Fibroblast of pulmonary artery (primary cell): ENCODE data around the gene HSPA12A.

Source experiments
- DNase-seq: peaks from one replicate; pipeline ENCODE4 v3.0.0-alpha.2; 2010; ENCODE audit warnings: low read depth
- H3K4me3 ChIP-seq: replicated peaks from 2 replicates; pipeline ENCODE4 v1.5.1; 2011; ENCODE audit warnings: low read depth, mild to moderate bottlenecking, control low read depth, low read length, moderate library complexity
- TF ChIP-seq, protein P1 (sequence below): IDR thresholded peaks from 2 replicates; pipeline ENCODE4 v1.5.1; 2011; ENCODE audit warnings: mild to moderate bottlenecking, control low read depth, low read length, inconsistent platforms; ENCODE audit errors: missing control alignments

HSPA12A gene

DNA sequence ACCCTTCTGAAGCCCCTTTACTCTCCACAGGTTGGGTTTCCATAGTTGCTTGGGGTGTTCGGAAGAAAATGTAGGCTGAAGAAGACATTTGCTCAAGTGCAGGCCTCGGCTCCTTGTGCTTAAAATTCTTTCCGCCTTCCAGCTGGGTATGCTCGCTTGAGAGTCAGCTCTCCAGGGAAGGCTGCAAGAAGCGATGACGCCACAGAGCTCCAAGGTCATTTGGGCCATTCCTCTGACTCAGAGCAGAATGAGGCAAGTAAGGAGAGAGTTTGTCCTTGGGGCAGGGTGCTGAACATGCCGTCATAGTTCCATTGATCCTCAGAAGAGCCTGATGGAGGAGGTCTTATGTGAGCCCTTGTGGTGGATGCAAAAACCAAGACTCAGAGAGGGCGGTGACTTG lies 27.4 kb upstream of the HSPA12A start:
- TF ChIP-seq, protein P1, sequence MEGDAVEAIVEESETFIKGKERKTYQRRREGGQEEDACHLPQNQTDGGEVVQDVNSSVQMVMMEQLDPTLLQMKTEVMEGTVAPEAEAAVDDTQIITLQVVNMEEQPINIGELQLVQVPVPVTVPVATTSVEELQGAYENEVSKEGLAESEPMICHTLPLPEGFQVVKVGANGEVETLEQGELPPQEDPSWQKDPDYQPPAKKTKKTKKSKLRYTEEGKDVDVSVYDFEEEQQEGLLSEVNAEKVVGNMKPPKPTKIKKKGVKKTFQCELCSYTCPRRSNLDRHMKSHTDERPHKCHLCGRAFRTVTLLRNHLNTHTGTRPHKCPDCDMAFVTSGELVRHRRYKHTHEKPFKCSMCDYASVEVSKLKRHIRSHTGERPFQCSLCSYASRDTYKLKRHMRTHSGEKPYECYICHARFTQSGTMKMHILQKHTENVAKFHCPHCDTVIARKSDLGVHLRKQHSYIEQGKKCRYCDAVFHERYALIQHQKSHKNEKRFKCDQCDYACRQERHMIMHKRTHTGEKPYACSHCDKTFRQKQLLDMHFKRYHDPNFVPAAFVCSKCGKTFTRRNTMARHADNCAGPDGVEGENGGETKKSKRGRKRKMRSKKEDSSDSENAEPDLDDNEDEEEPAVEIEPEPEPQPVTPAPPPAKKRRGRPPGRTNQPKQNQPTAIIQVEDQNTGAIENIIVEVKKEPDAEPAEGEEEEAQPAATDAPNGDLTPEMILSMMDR = no peak
- DNase-seq = peak; percentile 84
- no peak overlapping the region for H3K4me3 ChIP-seq

DNA sequence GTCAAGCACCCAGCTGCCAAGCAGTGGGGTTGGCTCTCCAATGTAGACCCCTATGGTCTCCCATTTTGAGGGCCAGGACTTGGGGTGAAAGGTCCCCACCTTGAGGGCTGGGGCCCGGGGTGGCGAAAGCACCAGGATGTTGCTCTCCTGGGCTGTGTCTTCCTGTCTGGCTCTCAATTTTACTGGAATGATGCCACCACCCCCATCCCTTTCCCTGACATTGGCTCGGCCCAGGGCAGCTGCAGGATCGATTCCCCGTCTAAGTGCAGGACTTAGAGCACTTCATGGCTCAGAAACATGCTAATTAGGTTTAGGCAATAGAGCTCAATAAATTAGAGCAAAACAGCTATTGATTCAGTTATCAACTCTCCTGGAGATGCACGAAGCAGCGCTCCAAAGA lies 27.0 kb upstream of the HSPA12A start:
- no peak overlapping the region for H3K4me3 ChIP-seq
- no peak for DNase-seq
- TF ChIP-seq, protein P1 = no peak

DNA sequence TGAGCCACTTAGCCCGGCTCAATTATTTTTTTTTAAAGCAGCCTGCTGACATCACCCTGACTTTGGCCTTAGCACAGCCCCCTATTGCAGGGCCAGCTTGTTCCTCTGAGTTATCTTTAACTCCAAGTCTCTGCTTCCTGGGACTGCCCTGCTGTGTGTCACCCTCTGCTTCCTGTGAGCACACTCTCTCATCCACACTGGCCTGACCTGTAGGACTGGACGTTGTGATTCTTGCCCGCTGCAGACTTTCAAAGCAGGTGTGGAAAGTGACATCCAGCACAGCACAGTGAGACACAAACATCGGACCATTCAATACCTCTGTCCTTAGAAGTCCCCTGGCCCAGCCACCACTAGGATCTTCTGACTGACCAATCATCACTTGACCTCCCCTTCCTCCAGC lies 26.4 kb upstream of the HSPA12A start:
- TF ChIP-seq, protein P1 = no peak
- H3K4me3 ChIP-seq = no peak overlapping the region
- no peak for DNase-seq

DNA sequence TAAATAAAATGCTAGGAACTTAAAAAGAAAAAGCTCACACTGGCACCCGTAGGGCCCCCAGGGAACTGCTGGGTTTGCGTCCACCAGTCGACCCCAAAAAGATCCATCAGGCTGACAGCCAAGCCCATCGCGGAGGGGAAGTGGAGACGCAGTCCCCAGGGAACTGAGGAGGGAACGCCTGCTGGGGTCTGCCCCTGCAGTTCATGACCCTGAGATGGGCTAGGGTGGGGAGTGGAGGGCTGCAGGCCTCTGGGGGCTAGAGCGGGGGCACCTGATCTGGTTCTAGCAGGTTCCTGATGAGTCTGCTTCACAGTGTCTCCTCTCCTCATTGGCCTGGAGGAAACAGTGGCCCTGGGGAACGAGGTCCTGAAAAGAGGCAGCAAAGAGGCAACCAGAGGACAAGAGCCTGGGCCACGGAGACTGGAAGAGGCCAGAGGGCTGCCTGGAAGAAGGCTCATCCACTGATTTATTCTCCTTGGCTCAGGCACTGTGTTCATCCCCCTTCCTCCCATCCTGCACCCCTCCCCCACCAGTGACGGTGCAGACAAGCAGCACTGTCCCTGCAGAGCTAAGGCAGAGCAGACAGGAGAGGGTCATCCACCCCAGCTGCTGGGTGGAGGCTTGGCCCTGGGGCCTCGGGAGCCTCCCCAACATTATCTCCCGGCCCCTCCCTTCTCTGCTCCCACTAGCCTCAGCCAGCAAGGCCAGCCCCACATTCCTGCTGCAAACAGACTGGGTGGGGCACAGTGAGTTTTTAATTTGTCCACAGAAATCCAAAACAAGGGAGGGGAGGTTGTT lies 24.7 kb upstream of the HSPA12A start:
- TF ChIP-seq, protein P1 = no peak
- no peak for DNase-seq
- no peak overlapping the region for H3K4me3 ChIP-seq

DNA sequence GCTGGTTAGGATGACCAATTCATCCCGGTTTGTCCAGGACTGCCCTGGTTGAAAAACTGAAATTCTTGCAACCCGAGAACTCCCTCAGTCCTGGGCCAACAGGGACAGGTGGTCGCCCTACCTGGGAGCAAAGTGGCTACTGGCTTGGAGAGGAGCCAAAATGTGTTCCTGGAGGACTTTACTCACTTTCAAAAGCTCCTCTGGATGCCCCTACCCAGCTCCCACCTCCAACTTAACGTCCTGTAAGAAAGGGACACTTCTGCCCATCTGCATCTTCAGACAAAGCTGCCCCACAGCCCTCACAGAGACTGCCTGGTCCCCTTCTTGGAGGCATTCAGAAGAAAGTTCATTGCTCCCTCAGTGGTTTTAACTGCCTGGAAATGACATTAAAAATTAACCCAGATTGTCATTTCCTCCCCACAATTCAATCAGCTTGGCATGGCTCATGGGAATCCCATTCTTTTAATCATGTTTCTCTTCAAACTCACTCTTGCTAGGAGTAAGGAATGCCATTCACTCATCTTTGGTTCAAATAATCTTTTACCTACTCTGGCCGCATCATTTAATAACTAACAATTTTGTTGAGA lies 24.0 kb upstream of the HSPA12A start:
- TF ChIP-seq, protein P1 = no peak
- DNase-seq = no peak
- H3K4me3 ChIP-seq = no peak overlapping the region

DNA sequence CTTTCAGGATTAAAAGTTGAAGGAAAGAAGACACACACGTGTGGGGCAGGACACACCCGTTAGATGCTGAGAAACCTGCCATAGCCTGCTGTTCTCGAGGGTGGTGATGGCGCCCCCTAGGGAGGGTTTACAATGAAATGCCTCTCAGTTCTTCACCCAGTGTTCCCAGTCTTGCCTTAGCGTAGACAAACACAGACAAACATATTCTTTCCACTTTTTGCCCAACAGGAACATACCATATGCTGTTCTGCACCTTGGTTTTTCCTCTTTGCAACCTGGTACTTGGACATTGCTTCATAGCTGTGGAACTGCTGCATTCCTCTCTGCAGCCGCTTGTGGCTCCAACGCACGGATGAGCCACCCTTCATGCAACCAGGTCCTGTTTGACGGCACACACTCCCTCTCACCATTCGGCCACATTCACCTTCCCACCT lies 23.3 kb upstream of the HSPA12A start:
- TF ChIP-seq, protein P1 = peak; percentile 26
- no peak overlapping the region for H3K4me3 ChIP-seq
- DNase-seq = no peak
